HG03135 (cell line): ENCODE measurements around the gene ARHGAP21.
A peak's percentile ranks its signal among the peaks of the same experiment; 100 is the strongest.

ENCODE experiments used
- ATAC-seq: cut with Tn5 transposase; IDR thresholded peaks from one replicate; pipeline ENCODE4 v1.9.1; 2021; ENCODE audit warnings: mild to moderate bottlenecking, moderate library complexity; ENCODE audit not compliant: unreplicated experiment

ARHGAP21 gene

DNA sequence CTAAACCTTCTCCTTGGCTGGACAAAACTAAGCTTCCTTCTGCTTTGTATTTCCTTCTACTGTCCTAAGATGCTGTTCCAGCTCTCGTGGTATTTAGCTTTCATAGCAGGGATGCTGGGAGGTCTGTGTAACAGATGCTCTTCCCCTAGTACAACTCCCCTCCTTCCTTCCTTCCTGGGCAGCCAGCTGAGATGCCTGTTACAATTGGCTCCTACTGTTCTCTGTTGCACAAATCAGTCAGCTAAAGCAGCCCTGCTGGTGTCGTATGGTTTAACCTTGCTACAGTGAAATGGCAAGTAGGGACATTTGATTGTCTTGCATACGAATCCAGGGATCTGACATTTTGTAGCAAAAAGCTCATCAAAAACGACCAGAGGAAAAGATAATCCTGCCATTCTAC is 143.8 kb downstream of the ARHGAP21 start:
- ATAC-seq, result no peak

DNA sequence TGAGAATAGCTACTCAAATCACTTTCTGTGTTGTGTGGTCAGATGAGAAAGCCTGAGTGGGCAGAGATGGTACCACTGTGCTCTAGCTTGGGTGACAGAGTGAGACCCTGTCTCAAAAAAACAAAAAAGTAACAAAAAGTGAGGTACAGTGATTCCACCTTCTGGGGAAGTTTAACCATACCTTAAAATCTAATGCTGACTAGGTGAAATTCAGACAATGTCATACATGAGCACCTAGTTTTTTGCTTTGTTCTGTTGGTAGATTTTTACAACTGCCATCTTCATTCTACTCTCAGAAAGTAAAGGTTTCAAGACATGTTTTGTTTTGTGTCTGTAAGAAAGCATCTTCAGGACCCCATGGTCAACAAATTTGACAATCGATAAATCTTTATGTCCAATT is 144.2 kb downstream of the ARHGAP21 start:
- no peak for ATAC-seq

DNA sequence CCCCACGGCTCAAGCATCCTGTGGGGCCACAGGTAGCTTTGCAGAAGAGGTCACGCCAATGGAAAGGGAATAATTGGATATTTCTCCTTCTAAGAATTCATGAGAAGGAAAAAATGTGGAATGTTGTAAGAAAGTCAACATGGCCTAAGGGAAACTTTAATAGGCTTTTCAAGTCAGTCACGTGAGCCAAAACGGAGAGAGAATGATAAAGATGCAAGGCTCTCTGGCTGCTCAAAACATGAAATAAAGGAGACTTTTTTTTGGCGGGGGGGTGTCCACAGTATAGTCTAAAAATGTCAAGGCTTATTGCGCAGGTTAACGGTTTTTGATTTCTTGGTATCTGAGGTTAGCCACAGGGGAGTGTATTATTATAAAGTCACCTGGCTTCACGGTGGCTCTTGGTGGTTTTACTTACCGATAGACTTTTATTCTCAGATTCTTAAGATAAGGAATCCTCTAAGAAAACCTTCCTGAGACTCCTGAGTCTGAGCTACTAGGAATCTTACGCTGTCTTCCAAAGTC is 148.1 kb downstream of the ARHGAP21 start:
- ATAC-seq, result no peak

DNA sequence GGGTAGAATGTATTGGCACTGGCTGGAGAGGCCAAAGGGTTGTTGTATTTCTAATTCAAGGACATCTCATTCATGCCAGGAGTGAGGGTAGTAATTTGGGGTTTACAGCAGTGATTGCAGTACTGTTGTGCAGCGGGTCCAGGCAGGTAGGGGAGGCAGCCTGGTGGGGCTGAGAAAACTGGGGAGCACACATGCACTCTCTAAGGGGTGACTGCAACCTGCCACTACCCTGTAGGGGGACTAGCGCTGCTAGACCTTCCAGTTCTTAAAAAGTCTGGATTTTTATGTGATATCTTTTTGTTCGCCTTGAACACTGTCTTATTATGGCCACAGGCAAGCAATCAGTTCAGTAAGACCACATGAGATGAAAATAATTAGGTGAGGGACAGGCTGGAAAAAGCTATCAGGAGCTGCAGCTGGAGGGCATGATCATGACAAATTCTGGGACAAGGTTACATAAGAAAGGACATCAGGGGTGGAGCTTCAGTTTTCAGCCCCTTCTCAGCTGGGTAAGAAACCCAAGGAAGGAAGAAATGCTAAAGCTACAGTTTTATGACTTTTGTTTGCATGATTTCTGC is 149.0 kb downstream of the ARHGAP21 start:
- no peak for ATAC-seq

DNA sequence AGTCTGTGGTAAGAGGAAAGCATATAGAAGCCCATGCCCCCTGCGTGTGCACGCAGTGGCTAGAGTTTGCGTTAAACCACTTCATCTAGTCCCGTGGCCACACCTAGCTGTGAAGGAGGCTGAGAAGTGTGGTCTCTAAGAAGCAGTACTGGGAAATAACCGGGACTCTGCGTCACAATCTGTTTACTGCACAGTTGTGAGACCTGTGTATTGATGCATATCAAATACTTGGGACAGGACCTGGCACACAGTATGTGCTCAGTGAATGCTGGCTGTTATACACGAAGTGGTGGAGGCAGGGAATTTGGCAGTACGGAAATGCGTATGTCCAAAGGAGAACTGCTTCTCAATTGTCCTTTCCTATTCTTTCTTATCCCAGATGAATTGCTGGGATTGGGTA is 149.5 kb downstream of the ARHGAP21 start:
- no peak for ATAC-seq

DNA sequence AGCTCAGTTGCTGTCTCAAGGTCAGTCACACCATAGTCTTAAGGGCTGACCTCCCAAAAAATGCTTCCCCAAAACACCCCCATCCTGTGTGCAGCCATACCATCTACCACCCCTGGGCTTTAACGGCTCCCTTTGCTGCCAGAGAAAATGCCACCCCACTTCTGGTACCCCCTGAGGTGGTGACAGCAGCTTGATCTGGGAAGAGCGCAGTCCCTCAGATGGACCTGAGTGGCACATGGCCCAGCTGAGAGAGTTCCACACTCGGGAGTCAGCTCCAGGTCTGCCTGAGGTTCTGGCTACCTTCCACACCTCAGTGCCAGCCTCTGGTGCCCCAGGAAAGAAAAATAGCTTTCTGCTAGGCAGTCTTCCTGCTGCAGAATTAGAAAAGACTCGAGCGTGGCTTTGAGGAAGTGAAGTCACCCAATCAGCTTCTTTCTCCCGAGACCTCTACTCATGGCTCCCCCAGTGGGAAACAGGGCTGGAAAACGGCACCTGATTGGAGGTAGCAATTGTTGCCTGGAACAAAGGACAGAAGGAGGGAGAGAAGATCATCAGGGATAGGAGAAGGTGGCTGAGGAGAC is 151.7 kb downstream of the ARHGAP21 start:
- no peak for ATAC-seq

DNA sequence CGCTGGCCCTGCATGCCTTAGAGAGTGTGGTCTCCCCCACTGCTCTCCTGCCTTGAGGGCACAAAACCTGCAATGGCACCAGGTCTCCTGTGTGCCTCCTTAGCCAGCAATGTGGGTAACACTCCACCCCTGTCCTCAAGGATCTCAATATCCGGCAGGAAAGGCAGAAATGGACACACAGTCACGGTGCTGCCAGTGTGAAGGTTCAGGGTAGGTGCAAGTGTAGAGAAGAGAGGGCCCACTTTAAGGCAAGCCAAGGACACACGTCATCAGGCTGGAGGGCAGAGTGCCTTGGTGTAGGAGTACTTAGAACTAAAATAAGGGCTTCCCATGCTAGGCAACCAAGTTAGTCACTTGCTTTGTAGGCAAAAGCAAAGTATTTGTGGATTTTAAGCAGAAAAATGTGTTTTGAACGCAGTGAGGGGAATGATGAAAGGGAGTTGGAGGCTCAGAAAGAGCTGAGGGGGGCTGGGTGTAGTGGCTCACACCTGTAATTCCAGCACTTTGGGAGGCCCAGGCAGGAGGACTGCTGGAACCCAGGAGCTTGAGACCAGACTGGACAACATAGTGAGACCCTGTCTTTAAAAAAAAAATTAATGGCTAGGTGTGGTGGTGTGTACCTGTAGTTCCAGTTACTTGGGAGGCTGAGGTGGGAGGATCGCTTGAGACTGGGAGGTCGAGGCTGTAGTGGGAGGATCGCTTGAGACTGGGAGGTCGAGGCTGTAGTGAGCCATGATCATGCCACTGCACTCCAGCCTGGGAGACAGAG is 152.8 kb downstream of the ARHGAP21 start:
- ATAC-seq, result no peak

DNA sequence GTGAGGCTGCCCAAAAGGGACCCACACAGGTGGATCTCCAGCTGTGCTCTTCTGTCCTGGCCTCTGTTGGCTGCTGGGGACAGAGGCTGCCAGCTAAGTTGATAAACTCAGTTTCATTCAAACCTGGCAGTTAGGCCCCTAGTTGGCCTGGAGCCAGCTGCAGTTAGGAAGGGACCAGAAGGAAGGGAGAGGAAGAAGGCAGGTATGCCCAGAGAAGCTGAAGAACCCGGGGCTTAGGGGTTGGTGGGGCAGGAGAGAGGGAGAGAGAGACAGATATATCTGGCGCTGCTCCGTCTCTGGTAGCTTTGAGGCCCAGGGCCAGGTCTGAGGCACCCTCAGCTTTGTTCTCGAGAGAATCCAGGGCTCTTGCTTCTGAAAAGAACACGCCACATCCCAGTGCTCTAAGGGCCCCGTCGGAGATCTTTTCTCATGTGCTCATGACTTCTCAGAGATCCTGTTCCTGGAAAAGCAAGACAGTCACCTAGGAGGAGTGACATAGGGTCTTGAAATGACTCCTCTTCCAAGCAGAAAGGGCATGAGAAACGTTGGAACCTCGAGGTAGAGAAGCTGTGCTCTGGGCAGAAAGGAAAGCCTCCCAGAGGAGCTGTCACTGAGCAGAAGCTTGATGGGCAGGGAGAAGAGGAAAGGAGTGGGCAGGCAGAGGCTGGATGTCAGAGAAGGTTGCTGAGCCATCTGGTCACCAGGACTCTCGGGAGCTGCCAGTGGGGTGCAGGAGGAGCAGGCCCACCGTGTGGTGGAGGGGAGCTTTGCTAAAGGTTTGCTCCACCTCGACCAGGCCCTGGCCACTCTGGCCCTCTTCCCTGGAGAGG is 153.6 kb downstream of the ARHGAP21 start:
- no peak for ATAC-seq

DNA sequence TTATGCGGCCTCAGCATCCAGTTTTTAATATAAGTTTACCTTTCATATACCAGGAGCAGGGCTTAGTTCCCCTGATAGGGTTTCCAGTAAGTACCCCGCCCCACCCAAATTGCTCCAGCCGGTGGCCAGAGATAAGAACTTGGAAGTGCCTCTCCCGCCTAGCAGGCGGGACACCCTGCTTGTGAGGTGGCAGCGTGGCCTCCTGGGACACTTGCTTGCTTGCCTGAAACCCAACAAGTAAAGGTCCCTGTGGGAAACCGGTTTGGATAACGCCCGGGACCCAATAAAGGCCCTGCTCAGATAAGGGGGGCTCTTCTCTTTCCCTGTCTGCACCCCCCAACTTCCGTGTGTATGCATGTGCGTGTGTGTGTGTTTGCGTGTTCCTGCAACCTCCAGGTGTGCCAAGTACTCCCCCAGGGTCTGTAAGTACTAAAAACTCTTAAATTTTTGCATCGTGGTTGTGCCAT is 154.3 kb downstream of the ARHGAP21 start:
- ATAC-seq, result no peak

DNA sequence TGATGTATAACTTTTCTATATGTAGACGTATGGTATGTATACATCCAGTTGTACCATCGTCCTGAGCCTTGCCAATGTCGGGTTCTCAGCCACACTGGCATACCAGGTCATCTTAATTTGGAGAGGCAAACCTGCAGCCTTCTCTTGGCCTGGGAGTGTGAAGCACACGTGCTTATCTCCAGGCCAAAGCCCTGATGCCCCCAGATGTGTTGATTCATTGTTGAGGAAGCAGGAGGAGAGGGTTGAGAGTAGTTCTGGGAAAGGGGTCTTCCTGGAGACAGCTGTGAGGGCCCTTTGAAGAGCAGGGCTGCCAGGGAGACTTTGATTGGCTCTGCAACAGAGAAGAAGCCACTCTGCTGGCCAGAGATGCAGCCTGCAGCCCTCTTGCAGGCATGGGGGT is 155.6 kb downstream of the ARHGAP21 start:
- ATAC-seq, result no peak

DNA sequence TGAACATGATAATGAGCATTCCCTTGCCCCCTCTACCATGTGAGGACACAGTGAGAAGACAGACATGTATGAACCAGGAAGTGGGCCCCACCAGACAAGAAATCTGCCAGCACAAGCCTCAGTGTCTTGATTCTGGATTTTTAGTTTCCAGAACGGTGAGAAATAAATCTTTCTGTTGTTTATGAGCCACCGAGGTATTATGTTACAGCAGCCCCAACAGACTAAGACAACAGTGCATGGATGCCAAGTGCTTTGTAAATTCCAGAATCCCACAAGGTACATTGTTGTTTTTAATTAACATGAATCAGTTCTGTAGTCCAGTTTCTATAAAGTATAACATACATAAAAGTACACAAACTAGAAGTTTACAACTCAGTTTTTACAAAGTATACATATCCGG is 162.2 kb downstream of the ARHGAP21 start:
- no peak for ATAC-seq

DNA sequence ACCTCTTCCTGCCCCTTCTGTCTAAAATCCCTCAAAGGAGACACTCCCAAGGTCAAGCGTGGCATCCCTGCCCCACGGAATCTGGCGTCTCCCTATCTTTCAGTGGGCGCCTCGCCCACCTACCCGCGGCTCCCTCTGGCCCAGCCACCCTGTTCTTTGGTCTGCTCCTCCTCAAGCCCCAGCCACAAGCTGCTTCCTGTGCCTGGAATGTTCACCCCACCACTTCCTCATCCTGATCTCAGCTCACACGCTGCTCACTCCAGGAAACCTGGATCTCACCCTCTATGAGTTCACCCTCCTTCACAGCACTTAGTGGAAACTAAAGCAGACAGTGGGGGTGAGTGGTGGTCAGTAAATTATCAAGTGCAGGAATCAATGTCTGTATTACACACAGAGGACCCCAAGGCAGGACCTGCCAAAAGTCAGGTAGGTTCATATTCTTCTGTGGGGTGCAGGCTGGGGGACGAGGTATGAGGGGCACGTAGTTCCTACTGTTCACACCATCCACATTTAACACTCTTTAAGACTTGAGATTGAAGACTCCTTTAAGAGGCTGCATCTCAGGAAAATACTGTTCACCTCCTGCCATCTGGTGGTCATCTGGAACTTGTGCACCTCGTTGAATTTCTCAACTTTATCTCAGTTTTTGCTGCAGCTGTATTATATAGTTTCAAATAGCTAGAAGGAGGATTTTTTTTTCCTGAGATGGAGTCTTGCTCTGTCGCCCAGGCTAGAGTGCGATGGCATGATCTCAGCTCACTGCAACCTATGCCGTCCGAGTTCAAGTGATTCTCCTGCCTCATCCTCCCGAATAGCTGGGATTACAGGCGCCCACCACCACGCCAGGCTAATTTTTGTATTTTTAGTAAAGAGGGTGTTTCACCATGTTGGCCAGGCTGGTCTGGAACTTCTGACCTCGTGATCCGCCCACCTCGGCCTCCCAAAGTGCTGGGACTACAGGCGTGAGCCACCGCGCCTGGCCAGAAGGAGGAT is 166.6 kb downstream of the ARHGAP21 start:
- ATAC-seq, result peak; percentile 53

DNA sequence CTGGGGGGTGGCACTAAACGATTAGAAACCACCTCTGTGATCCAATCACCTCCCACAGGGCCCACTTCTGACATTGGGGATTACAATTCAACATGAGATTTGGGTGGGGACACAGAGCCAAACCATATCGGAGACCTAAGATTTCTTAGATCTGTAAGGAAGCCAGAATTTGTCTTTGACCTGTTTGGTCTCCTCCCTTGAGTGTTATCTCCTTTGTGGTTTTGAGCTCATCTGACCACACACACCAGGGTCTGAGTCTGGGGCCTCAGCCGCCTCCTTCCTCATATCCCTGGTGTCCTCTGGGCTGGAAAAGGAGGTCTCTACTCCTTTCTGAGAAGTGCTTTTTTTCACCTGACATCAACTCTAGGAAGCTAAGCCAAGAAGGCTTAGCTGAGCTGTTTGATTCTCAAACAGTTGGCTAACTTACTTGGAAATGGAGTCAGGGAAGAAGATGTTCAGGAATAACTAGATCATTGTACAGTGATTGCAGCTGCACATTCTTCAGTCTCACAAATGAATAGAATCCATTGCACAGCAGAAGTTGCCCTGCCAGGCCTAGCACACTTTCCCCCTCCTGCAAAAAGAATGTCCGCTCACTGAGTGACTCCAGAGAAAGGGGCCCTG is 167.4 kb downstream of the ARHGAP21 start:
- ATAC-seq, result no peak

DNA sequence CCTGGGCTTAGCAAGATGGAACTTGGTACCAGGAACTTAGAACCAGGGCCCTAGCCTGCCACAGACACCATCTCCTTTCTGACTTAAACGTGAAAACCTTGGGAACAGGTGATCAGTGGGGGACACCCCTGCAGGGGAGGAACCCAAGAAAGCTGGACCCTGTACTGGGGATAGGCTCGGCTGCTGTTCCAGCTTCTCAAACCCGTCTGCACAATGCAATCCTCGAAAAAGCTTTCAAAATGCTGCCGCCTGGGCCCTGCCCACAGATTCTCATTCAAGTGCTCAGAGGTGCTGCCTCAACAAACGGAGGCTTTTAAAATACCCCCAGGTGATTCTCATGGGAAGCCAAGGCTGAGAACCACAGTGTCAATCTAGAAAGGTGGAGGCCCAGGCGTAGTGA is 169.7 kb downstream of the ARHGAP21 start:
- no peak for ATAC-seq

DNA sequence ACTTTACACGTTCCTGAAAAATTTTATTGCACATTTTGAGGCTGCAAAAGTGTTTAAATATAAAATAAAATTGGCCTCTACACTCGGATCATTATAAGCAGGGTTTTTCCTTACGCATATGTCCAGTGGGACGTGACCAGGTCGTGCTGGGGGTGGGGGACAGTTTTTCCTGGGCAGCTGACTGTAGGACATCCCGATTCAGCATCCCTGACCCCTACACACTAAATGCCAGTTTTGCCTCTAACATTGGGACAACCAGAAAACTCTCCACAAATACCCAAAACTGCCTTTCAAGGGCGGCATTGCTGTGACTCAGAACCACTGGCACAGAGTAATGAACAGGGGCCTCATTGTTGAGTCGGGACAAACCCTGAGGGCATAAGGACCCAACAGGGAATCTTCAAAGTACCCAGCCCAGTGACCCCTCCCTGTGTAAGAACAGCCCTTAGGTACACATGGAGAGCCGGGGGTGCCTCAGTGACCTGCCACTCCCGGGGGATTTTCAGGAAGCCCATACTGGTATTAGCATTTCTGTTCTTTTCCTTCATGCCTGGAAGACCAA is 170.6 kb downstream of the ARHGAP21 start:
- ATAC-seq, result no peak

DNA sequence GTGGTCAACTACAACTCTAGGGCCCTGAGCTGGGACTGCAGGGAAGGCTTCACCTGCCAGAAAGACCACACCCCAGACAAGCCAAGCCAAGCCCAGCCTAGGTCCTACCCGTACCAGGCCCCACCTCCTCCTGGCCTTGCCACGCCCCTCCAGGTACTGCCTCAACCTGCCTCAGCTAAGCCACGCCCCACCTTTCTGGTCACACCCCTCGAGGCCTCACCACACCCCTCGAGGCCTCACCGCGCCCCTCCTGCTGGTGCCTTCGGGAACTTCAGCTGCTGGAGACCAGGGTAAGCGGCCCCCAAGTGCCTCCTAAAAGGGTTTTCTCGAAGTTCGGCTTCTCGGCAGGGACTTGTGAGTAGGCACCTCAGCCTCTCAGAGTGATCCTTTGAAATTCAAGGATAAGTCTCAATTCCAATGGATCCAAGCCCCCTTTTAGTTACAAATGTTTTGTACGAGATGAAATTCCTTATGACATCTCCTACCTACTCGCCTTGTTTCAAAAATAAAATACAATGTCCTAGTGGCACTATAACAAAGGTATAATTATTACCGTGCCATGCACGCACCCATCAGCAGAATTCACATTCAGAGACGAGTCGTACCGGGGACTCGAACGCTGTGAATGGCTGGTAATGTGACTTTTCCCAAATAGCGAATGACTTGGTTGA is 171.2 kb downstream of the ARHGAP21 start:
- ATAC-seq, result peak; percentile 72

DNA sequence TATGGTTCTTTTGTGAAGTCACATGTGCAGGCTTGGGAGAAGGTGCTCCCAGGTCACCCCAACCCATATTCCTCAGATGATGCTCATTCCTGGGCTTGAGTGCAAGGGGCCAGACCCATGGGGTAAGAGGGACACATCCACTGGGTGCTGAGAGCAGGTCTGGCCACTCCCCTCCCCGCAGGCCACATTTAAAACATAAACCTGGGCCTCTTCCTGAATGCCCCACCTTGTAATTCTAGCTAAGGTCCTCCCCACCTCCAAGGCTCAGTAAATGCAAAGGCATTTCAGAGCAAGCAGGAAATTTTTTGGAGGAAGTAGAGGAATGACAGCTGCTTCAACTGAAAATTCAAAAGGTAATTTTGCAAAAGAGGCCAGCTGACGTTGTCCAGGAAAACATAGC is 172.5 kb downstream of the ARHGAP21 start:
- no peak for ATAC-seq

DNA sequence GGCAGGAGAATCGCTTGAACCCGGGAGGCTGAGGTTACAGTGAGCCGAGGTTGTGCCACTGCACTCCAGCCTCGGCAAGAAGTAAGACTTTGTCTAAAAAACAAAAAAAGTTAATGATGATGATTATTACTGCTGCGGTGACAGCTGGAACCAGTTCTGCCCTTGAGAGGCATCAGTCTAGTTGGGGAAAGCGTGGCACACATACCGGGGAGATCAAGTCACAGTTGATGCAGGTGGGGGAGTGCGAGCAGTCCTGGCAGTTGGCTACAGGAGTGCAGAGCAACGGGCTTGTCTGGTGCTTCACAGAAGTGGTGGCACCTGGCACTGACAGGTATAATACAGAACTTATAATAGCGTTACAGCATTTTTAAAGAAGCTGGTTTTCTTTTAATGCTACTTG is 173.0 kb downstream of the ARHGAP21 start:
- no peak for ATAC-seq

DNA sequence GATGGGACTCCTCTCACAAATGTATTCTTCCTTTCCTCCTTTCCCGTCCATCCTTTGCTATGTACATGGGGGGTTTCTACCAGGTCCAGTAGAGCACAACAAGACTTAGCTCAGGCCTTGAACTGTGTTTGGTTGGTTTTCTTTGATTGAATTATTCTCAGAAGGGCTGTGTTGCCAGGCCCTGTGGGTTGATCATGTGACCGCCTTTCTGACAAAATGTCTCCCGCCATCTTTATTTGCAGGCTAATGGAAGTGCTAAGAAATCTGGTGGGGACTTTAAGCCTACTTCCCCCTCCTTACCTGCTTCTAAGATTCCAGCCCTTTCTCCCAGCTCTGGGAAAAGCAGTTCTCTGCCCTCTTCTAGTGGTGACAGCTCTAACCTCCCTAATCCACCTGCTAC is 178.1 kb downstream of the ARHGAP21 start:
- ATAC-seq, result no peak
